ENCODE results near the gene NBR1.
"Not testable (repeated sequence)": the region's sequence is repeated elsewhere in the genome, so short reads cannot be mapped to it uniquely, and the experiment has no call there.

NBR1 gene, protein sequence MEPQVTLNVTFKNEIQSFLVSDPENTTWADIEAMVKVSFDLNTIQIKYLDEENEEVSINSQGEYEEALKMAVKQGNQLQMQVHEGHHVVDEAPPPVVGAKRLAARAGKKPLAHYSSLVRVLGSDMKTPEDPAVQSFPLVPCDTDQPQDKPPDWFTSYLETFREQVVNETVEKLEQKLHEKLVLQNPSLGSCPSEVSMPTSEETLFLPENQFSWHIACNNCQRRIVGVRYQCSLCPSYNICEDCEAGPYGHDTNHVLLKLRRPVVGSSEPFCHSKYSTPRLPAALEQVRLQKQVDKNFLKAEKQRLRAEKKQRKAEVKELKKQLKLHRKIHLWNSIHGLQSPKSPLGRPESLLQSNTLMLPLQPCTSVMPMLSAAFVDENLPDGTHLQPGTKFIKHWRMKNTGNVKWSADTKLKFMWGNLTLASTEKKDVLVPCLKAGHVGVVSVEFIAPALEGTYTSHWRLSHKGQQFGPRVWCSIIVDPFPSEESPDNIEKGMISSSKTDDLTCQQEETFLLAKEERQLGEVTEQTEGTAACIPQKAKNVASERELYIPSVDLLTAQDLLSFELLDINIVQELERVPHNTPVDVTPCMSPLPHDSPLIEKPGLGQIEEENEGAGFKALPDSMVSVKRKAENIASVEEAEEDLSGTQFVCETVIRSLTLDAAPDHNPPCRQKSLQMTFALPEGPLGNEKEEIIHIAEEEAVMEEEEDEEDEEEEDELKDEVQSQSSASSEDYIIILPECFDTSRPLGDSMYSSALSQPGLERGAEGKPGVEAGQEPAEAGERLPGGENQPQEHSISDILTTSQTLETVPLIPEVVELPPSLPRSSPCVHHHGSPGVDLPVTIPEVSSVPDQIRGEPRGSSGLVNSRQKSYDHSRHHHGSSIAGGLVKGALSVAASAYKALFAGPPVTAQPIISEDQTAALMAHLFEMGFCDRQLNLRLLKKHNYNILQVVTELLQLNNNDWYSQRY
- long read RNA-seq, partial matches to known transcripts, result 35 of 137 reads
- long read RNA-seq, other reads (novel, unspliced or antisense), result 102 of 137 reads

GRCh38 chr17:43170766-43171585 is at the start of gene NBR1:
NBR1 (plus strand) TSS chr17:43171214; CDS start chr17:43175800, 4,586 bp downstream.
- peak within 1 kb of the TSS; percentile 98 for H3K4me3 ChIP-seq (replicated peaks; ENCODE audit: insufficient read depth, low read length)
- no peaks in the 10 kb centered on the region for H3K27me3 ChIP-seq (ENCODE audit: insufficient read depth, poor library complexity, severe bottlenecking)
- TF ChIP-seq GABPA (IDR thresholded peaks at IDR 0.05; ENCODE audit: low read depth) (no peak; the same call in 1 of the 2 replicates), REST (IDR thresholded peaks at IDR 0.05; ENCODE audit: insufficient replicate concordance, low read depth) (no peak), CTCF (IDR thresholded peaks at IDR 0.05; ENCODE audit: insufficient read depth, low read length) (no peak), POLR2AphosphoS5 (IDR thresholded peaks at IDR 0.05; ENCODE audit: low read depth) (peak; percentile 60), SPI1 (IDR thresholded peaks at IDR 0.05; ENCODE audit: borderline replicate concordance, low read depth) (peak; percentile 8; the same call in 1 of the 2 replicates)
- peak within 1 kb of the TSS; percentile 97 for H3K27ac ChIP-seq (replicated peaks)
- peak; percentile 99 for DNase-seq (ENCODE audit: low read depth in 1 of 2, low spot score in 1 of 2)

GRCh38 chr17:43125133-43125966 is 45.7 kb upstream of the NBR1 start, which contains the start of gene BRCA1:
BRCA1 (minus strand) TSS chr17:43125364; CDS start chr17:43124096, 1,268 bp downstream.
- H3K27me3 ChIP-seq (ENCODE audit: insufficient read depth, poor library complexity, severe bottlenecking), result no peaks in the 10 kb centered on the region
- H3K4me3 ChIP-seq (replicated peaks; ENCODE audit: insufficient read depth, low read length), result peak within 1 kb of the TSS; percentile 68
- TF ChIP-seq POLR2AphosphoS5 (IDR thresholded peaks at IDR 0.05; ENCODE audit: low read depth), result peak; percentile 60
- TF ChIP-seq GABPA (IDR thresholded peaks at IDR 0.05; ENCODE audit: low read depth), result no peak; the same call in 1 of the 2 replicates
- peak within 1 kb of the TSS; percentile 93 for H3K27ac ChIP-seq (replicated peaks)
- DNase-seq (ENCODE audit: low read depth in 1 of 2, low spot score in 1 of 2), result peak; percentile 99 to 100

DNA sequence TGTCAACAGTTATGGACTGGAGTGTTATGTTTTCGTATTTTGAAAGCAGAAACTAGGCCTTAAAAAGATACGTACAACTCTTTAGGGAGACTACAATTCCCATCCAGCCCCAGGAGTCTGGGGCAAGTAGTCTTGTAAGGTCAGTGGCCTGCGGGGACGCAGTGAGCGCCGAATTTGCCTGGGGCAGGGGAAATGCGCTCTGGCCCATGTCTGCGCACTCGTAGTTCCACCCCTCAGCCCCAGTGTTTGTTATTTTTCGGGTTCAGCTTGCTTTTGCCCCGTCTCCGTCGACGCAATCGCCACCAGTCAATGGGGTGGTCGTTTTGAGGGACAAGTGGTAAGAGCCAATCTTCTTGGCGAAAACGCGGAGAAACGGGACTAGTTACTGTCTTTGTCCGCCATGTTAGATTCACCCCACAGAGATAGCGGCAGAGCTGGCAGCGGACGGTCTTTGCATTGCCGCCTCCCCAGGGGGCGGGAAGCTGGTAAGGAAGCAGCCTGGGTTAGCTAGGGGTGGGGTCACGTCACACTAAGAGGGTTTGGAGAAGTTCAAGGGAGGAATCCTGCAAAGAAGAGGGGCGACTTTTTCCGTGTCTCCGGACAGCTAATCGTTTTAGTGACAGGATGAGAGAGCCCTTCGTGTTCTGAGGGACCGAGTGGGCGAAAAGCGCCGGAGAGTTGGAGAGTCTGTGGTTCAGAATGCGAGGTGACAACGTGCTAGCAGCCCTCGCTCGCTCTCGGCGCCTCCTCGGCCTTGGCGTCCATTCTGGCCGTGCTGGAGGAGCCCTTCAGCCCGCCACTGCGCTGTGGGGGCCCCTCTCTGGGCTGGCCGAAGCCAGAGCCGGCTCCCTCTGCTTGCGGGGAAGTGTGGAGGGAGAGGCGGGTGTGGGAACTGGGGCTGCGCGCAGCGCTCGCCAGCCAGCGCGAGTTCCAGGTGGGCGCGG is 44.8 kb upstream of the NBR1 start:
- peak; percentile 56 to 82 for DNase-seq (ENCODE audit: low read depth in 1 of 2, low spot score in 1 of 2)
- TF ChIP-seq POLR2AphosphoS5 (IDR thresholded peaks at IDR 0.05; ENCODE audit: low read depth), result peak; percentile 9; the same call in 1 of the 2 replicates
- TF ChIP-seq SPI1 (IDR thresholded peaks at IDR 0.05; ENCODE audit: borderline replicate concordance, low read depth), result no peak
- H3K27me3 ChIP-seq (ENCODE audit: insufficient read depth, poor library complexity, severe bottlenecking), result no peaks in the 10 kb centered on the region
- H3K27ac ChIP-seq (replicated peaks), result peak overlapping the region; percentile 93
- H3K4me3 ChIP-seq (replicated peaks; ENCODE audit: insufficient read depth, low read length), result peak overlapping the region; percentile 62

GRCh38 chr17:43126911-43127290 is 44.1 kb upstream of the NBR1 start:
- no peak for TF ChIP-seq REST (IDR thresholded peaks at IDR 0.05; ENCODE audit: insufficient replicate concordance, low read depth)
- TF ChIP-seq CTCF (IDR thresholded peaks at IDR 0.05; ENCODE audit: insufficient read depth, low read length), result no peak
- no peak for TF ChIP-seq GABPA (IDR thresholded peaks at IDR 0.05; ENCODE audit: low read depth)
- TF ChIP-seq SPI1 (IDR thresholded peaks at IDR 0.05; ENCODE audit: borderline replicate concordance, low read depth), result no peak
- TF ChIP-seq POLR2AphosphoS5 (IDR thresholded peaks at IDR 0.05; ENCODE audit: low read depth), result no peak
- Histone ChIP-seq H3K27ac (replicated peaks) (peak overlapping the region; percentile 93), H3K27me3 (ENCODE audit: insufficient read depth, poor library complexity, severe bottlenecking) (no peaks in the 10 kb centered on the region), H3K4me3 (replicated peaks; ENCODE audit: insufficient read depth, low read length) (peak overlapping the region; percentile 62)
- DNase-seq (ENCODE audit: low read depth in 1 of 2, low spot score in 1 of 2), result no peak

GRCh38 chr17:43127333-43127876 is 43.6 kb upstream of the NBR1 start:
- not testable (repeated sequence) for DNase-seq (ENCODE audit: low read depth in 1 of 2, low spot score in 1 of 2); H3K27me3 ChIP-seq (ENCODE audit: insufficient read depth, poor library complexity, severe bottlenecking)
- Histone ChIP-seq H3K27ac (replicated peaks) (peak overlapping the region; percentile 93), H3K4me3 (replicated peaks; ENCODE audit: insufficient read depth, low read length) (peak overlapping the region; percentile 62)

Measured in HL-60 (cell line).